Subcutaneous abdominal adipose tissue (tissue), 5 donors: ENCODE results near the gene VPS25.
A peak's percentile ranks its signal among the peaks of the same experiment; 100 is the strongest.

Source experiments
- H3K27ac ChIP-seq: one replicate; pipeline ENCODE4 v1.7.0; 2013; ENCODE audit warnings: low read depth, mild to moderate bottlenecking, inconsistent platforms, low read length, moderate library complexity
- H3K27me3 ChIP-seq, 5 donors: one replicate each; pipeline ENCODE4 v1.7.0; 2013; ENCODE audit warnings: low read length in 5 of 5, inconsistent platforms in 1 of 5; ENCODE audit not compliant: control insufficient read depth in 5 of 5, insufficient read depth in 4 of 5
- H3K36me3 ChIP-seq, 5 donors: one replicate each; pipeline ENCODE4 v1.7.0; 2013; ENCODE audit warnings: low read length in 5 of 5; ENCODE audit not compliant: control insufficient read depth in 5 of 5, insufficient read depth in 5 of 5
- H3K4me1 ChIP-seq, 5 donors: one replicate each; pipeline ENCODE4 v1.7.0; 2013; ENCODE audit warnings: low read length in 5 of 5, mild to moderate bottlenecking in 3 of 5, moderate library complexity in 1 of 5; ENCODE audit not compliant: control insufficient read depth in 5 of 5, insufficient read depth in 5 of 5
- H3K4me3 ChIP-seq, 5 donors: one replicate each; pipeline ENCODE4 v1.7.0; 2013; ENCODE audit warnings: low read length in 5 of 5, low read depth in 1 of 5
- H3K9ac ChIP-seq, 5 donors: one replicate each; pipeline ENCODE4 v1.7.0; 2013; ENCODE audit warnings: low read length in 5 of 5, mild to moderate bottlenecking in 4 of 5, moderate library complexity in 3 of 5
- H3K9me3 ChIP-seq, 5 donors: one replicate each; pipeline ENCODE4 v1.7.0; 2013; ENCODE audit warnings: low read length in 5 of 5; ENCODE audit not compliant: control insufficient read depth in 5 of 5
- donor health status: healthy.
- donor health status: healthy.
- donor health status: healthy.
- donor health status: healthy.
- donor health status: healthy.

Gene VPS25

GRCh38 chr17:42748908-42749798, 24.1 kb upstream of the VPS25 start:
- no peaks in the 10 kb centered on the region for H3K36me3 ChIP-seq
- H3K27ac ChIP-seq: peak overlapping the region; percentile 97
- H3K27me3 ChIP-seq: no peaks in the 10 kb centered on the region
- H3K4me1 ChIP-seq: peaks cover 25 to 53% (median 49%) of the 10 kb centered on the region in 5 donors
- H3K4me3 ChIP-seq: peak overlapping the region in 2 of 5 donors; percentile 11 to 37
- H3K9ac ChIP-seq: peak overlapping the region in 3 of 5 donors; percentile 55 to 84 (median 59)
- no peaks in the 10 kb centered on the region for H3K9me3 ChIP-seq

- peaks cover 25 to 59% (median 52%) of the 10 kb centered on the region in 5 donors for H3K4me1 ChIP-seq
- H3K36me3 ChIP-seq: no peaks in the 10 kb centered on the region
- no peaks in the 10 kb centered on the region for H3K9me3 ChIP-seq
- H3K9ac ChIP-seq: peak overlapping the region in 2 of 5 donors; percentile 5 to 46
- H3K27ac ChIP-seq: peak overlapping the region; percentile 97
- no peak overlapping the region for H3K4me3 ChIP-seq
- H3K27me3 ChIP-seq: no peaks in the 10 kb centered on the region
These were observed 22.4 kb upstream of the VPS25 start for GRCh38 chr17:42750739-42751344.

- Histone ChIP-seq H3K27ac (peak overlapping the region; percentile 97), H3K27me3 (no peaks in the 10 kb centered on the region), H3K9me3 (no peaks in the 10 kb centered on the region), H3K4me1 (peaks cover 25 to 59% (median 54%) of the 10 kb centered on the region in 5 donors), H3K4me3 (no peak overlapping the region), H3K36me3 (peaks cover 0 to 3% (median 0%) of the 10 kb centered on the region in 5 donors), H3K9ac (no peak overlapping the region)
These were observed 21.6 kb upstream of the VPS25 start for GRCh38 chr17:42751628-42752027.

- no peaks in the 10 kb centered on the region for H3K9me3 ChIP-seq
These were observed 18.5 kb upstream of the VPS25 start for GRCh38 chr17:42754782-42755181.

GRCh38 chr17:42759982-42760651, 13.1 kb upstream of the VPS25 start:
- peak overlapping the region in 3 of 5 donors; percentile 56 to 71 (median 57) for H3K9ac ChIP-seq
- H3K36me3 ChIP-seq: peaks cover 0 to 3% (median 0%) of the 10 kb centered on the region in 5 donors
- H3K9me3 ChIP-seq: no peaks in the 10 kb centered on the region
- peak overlapping the region; percentile 69 to 79 (median 72) for H3K4me3 ChIP-seq
- H3K27ac ChIP-seq: peak overlapping the region; percentile 65
- peaks cover 15 to 52% (median 45%) of the 10 kb centered on the region in 5 donors for H3K4me1 ChIP-seq
- no peaks in the 10 kb centered on the region for H3K27me3 ChIP-seq

More at GRCh38 chr17:42754782-42755181, 18.5 kb upstream of the VPS25 start:
- peaks cover 0 to 3% (median 0%) of the 10 kb centered on the region in 5 donors for H3K36me3 ChIP-seq
- no peak overlapping the region for H3K9ac ChIP-seq
- H3K27me3 ChIP-seq: no peaks in the 10 kb centered on the region
- peaks cover 17 to 39% (median 33%) of the 10 kb centered on the region in 5 donors for H3K4me1 ChIP-seq
- H3K27ac ChIP-seq: peak overlapping the region; percentile 19
- no peak overlapping the region for H3K4me3 ChIP-seq

- no peaks in the 10 kb centered on the region for H3K9me3 ChIP-seq
- H3K36me3 ChIP-seq: peaks cover 0 to 3% (median 0%) of the 10 kb centered on the region in 5 donors
- peaks cover 15 to 49% (median 38%) of the 10 kb centered on the region in 5 donors for H3K4me1 ChIP-seq
- H3K4me3 ChIP-seq: peak within 1 kb of the TSS; percentile 69 to 79 (median 72)
- H3K27me3 ChIP-seq: no peaks in the 10 kb centered on the region
- peak within 1 kb of the TSS; percentile 72 to 96 (median 76) for H3K9ac ChIP-seq
- H3K27ac ChIP-seq: peak within 1 kb of the TSS; percentile 90
These were observed 12.3 kb upstream of the VPS25 start, which contains the start of gene RAMP2 for GRCh38 chr17:42760652-42761581. TSS of gene RAMP2 (plus strand) at chr17:42761227. CDS start at chr17:42761262, 35 bp downstream.

GRCh38 chr17:42761638-42762037, 11.6 kb upstream of the VPS25 start:
- Histone ChIP-seq H3K9ac (peak overlapping the region; percentile 72 to 96 (median 76)), H3K27ac (peak overlapping the region; percentile 90), H3K4me1 (peaks cover 15 to 46% (median 38%) of the 10 kb centered on the region in 5 donors), H3K27me3 (no peaks in the 10 kb centered on the region), H3K9me3 (no peaks in the 10 kb centered on the region), H3K4me3 (peak overlapping the region; percentile 59 to 79 (median 71)), H3K36me3 (no peaks in the 10 kb centered on the region)

- H3K36me3 ChIP-seq: no peaks in the 10 kb centered on the region
- no peaks in the 10 kb centered on the region for H3K27me3 ChIP-seq
- no peak overlapping the region for H3K27ac ChIP-seq
- H3K4me3 ChIP-seq: no peak overlapping the region
- H3K9ac ChIP-seq: no peak overlapping the region
- no peaks in the 10 kb centered on the region for H3K9me3 ChIP-seq
- H3K4me1 ChIP-seq: peaks cover 7 to 30% (median 24%) of the 10 kb centered on the region in 5 donors
These were observed 7.1 kb upstream of the VPS25 start for GRCh38 chr17:42766124-42766523.

- Histone ChIP-seq H3K4me3 (no peak overlapping the region), H3K4me1 (peaks cover 4 to 19% (median 11%) of the 10 kb centered on the region in 5 donors), H3K27ac (no peak overlapping the region), H3K36me3 (no peaks in the 10 kb centered on the region), H3K9me3 (no peaks in the 10 kb centered on the region), H3K27me3 (no peaks in the 10 kb centered on the region), H3K9ac (peak overlapping the region in 1 of 5 donors; percentile 21)
These were observed 5.7 kb upstream of the VPS25 start for GRCh38 chr17:42767512-42767911.
